Smooth muscle cell (in vitro differentiated cells): ENCODE results near the gene OVCA2. TPM values are rescaled to one million over a fixed set of nuclear protein-coding genes. Genes with fewer than 3 reads are reported as not detected.

Experiments
- DNase-seq: peaks from one replicate; lab custom pipeline; 2025; ENCODE audit not compliant: unreplicated experiment; lab: John Stamatoyannopoulos, UW
- H2AFZ ChIP-seq: fragments of 200-600 bp; sonication (generic); 2 replicates; pipeline ENCODE4 v1.6.0; 2016; ENCODE audit warnings: antibody characterized with exemption, low read depth, mild to moderate bottlenecking
- H3F3A ChIP-seq: fragments of 200-600 bp; sonication (generic); 2 replicates; pipeline ENCODE4 v1.6.0; 2017; ENCODE audit warnings: antibody characterized with exemption, low read depth
- H3K27ac ChIP-seq: fragments of 200-600 bp; sonication (generic); 2 replicates; pipeline ENCODE4 v1.5.1; 2016; ENCODE audit warnings: low read depth, mild to moderate bottlenecking
- H3K27me3 ChIP-seq: fragments of 200-600 bp; sonication (generic); 2 replicates; pipeline ENCODE4 v1.6.1; 2016; ENCODE audit warnings: low read depth, mild to moderate bottlenecking
- H3K36me3 ChIP-seq: fragments of 200-600 bp; sonication (generic); 2 replicates; pipeline ENCODE4 v1.5.1; 2016; ENCODE audit warnings: low read depth
- H3K4me1 ChIP-seq: fragments of 200-600 bp; sonication (generic); 2 replicates; pipeline ENCODE4 v1.5.1; 2016; ENCODE audit warnings: low read depth
- H3K4me2 ChIP-seq: fragments of 200-600 bp; sonication (generic); 2 replicates; pipeline ENCODE4 v1.6.0; 2016; ENCODE audit warnings: mild to moderate bottlenecking
- H3K4me3 ChIP-seq: fragments of 200-600 bp; sonication (generic); 2 replicates; pipeline ENCODE4 v1.5.1; 2016; ENCODE audit warnings: mild to moderate bottlenecking
- H3K79me2 ChIP-seq: fragments of 200-600 bp; sonication (generic); 2 replicates; pipeline ENCODE4 v1.6.0; 2016; ENCODE audit warnings: low read depth, mild to moderate bottlenecking
- H3K9ac ChIP-seq: fragments of 200-600 bp; sonication (generic); 2 replicates; pipeline ENCODE4 v1.6.0; 2016; ENCODE audit warnings: low read depth
- H3K9me3 ChIP-seq: fragments of 200-600 bp; sonication (generic); replicated peaks from 2 replicates; pipeline ENCODE4 v1.5.1; 2016; ENCODE audit warnings: low read depth
- H4K20me1 ChIP-seq: fragments of 200-600 bp; sonication (generic); 2 replicates; pipeline ENCODE4 v1.6.0; 2016; ENCODE audit warnings: low read depth
- WGBS: methylation state at CpG from one replicate; pipeline ENCODE4 v1.1.7; 2016; ENCODE audit warnings: low lambda C conversion rate; 5-methylcytosine and 5-hydroxymethylcytosine counted together
- polyA plus RNA-seq: library from polyadenylated mRNA; unstranded; fragments of >200 nt; fragmentation: Nextera tagmentation; extraction: Ambion mirVana; gene quantifications from 2 replicates; pipeline ENCODE4 v1.2.1, GENCODE V29; 2016
- total RNA-seq: library from RNA; depleted of rRNA; stranded (reverse); fragments of >200 nt; gene quantifications from 2 replicates; pipeline ENCODE4 v1.2.3, GENCODE V29; 2014
- TF ChIP-seq, protein P1 (sequence below): fragments of 200-600 bp; sonication (generic); IDR thresholded peaks from 2 replicates; pipeline ENCODE4 v1.5.1; 2017; ENCODE audit warnings: borderline replicate concordance, mild to moderate bottlenecking, antibody characterized with exemption; ENCODE audit not compliant: insufficient read depth, poor library complexity, severe bottlenecking

Gene OVCA2
- total and polyA plus RNA-seq, 2 experiments from 2014 or later = 46.7 to 47.6 TPM

GRCh38 chr17:2065949-2066400 lies 24.2 kb downstream of the OVCA2 start:
- Histone ChIP-seq H3K4me3 (no peak overlapping the region), H3K27me3 (no peaks in the 10 kb centered on the region), H2AFZ (no peak overlapping the region), H3K36me3 (no peaks in the 10 kb centered on the region), H3K27ac (peak overlapping the region; percentile 94), H3K4me2 (no peak overlapping the region), H3K9ac (peak overlapping the region; percentile 65), H3F3A (peaks cover 27% of the 10 kb centered on the region), H4K20me1 (no peaks in the 10 kb centered on the region), H3K79me2 (no peaks in the 10 kb centered on the region), H3K4me1 (peaks cover 20% of the 10 kb centered on the region), H3K9me3 (no peaks in the 10 kb centered on the region)
- TF ChIP-seq, protein P1, sequence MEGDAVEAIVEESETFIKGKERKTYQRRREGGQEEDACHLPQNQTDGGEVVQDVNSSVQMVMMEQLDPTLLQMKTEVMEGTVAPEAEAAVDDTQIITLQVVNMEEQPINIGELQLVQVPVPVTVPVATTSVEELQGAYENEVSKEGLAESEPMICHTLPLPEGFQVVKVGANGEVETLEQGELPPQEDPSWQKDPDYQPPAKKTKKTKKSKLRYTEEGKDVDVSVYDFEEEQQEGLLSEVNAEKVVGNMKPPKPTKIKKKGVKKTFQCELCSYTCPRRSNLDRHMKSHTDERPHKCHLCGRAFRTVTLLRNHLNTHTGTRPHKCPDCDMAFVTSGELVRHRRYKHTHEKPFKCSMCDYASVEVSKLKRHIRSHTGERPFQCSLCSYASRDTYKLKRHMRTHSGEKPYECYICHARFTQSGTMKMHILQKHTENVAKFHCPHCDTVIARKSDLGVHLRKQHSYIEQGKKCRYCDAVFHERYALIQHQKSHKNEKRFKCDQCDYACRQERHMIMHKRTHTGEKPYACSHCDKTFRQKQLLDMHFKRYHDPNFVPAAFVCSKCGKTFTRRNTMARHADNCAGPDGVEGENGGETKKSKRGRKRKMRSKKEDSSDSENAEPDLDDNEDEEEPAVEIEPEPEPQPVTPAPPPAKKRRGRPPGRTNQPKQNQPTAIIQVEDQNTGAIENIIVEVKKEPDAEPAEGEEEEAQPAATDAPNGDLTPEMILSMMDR = no peak
- DNase-seq = no peak
- WGBS = 95% methylated on average over 10 of the region's 10 CpGs

- no peak for DNase-seq
- peak overlapping the region; percentile 94 for H3K27ac ChIP-seq
- peak overlapping the region; percentile 48 for H3K4me2 ChIP-seq
- 81% methylated on average over 13 of the region's 14 CpGs for WGBS
- TF ChIP-seq, protein P1 = no peak
- H3K4me1 ChIP-seq = peaks cover 20% of the 10 kb centered on the region
- no peaks in the 10 kb centered on the region for H3K9me3 ChIP-seq
- H3K36me3 ChIP-seq = no peaks in the 10 kb centered on the region
- peak overlapping the region; percentile 73 for H3K9ac ChIP-seq
- no peaks in the 10 kb centered on the region for H3K27me3 ChIP-seq
- H3K79me2 ChIP-seq = no peaks in the 10 kb centered on the region
- no peak overlapping the region for H3K4me3 ChIP-seq
- peaks cover 23% of the 10 kb centered on the region for H3F3A ChIP-seq
- no peaks in the 10 kb centered on the region for H4K20me1 ChIP-seq
- H2AFZ ChIP-seq = no peak overlapping the region
Observed at GRCh38 chr17:2067048-2067561, 25.3 kb downstream of the OVCA2 start.

GRCh38 chr17:2067608-2068024 lies 25.8 kb downstream of the OVCA2 start:
- TF ChIP-seq, protein P1 = no peak
- H3F3A ChIP-seq = peaks cover 20% of the 10 kb centered on the region
- no peaks in the 10 kb centered on the region for H3K9me3 ChIP-seq
- H3K4me1 ChIP-seq = peaks cover 18% of the 10 kb centered on the region
- H4K20me1 ChIP-seq = no peaks in the 10 kb centered on the region
- no peak overlapping the region for H3K4me3 ChIP-seq
- H3K9ac ChIP-seq = peak overlapping the region; percentile 73
- H3K36me3 ChIP-seq = no peaks in the 10 kb centered on the region
- no peak for DNase-seq
- 66% methylated on average over 5 of the region's 5 CpGs for WGBS
- no peaks in the 10 kb centered on the region for H3K79me2 ChIP-seq
- H3K27me3 ChIP-seq = no peaks in the 10 kb centered on the region
- H2AFZ ChIP-seq = no peak overlapping the region
- H3K4me2 ChIP-seq = peak overlapping the region; percentile 48
- peak overlapping the region; percentile 94 for H3K27ac ChIP-seq

GRCh38 chr17:2068031-2068518 lies 26.3 kb downstream of the OVCA2 start:
- Histone ChIP-seq H3K27me3 (no peaks in the 10 kb centered on the region), H3K4me1 (peaks cover 13% of the 10 kb centered on the region), H3K9me3 (no peaks in the 10 kb centered on the region), H4K20me1 (no peaks in the 10 kb centered on the region), H3K27ac (peak overlapping the region; percentile 94), H3K9ac (peak overlapping the region; percentile 73), H3K4me3 (no peak overlapping the region), H2AFZ (no peak overlapping the region), H3K79me2 (no peaks in the 10 kb centered on the region), H3F3A (peaks cover 20% of the 10 kb centered on the region), H3K4me2 (peak overlapping the region; percentile 48), H3K36me3 (no peaks in the 10 kb centered on the region)
- TF ChIP-seq, protein P1 = peak; percentile 34
- WGBS = 35% methylated on average over 6 of the region's 6 CpGs
- DNase-seq = peak; percentile 42
